ENCODE measurements around the gene RRAD.
A peak's percentile ranks its signal among the peaks of the same experiment; 100 is the strongest.
"Not testable (repeated sequence)": the region's sequence is repeated elsewhere in the genome, so short reads cannot be mapped to it uniquely, and the experiment has no call there.

The RRAD gene

GRCh38 chr16:66900721-66901441 lies 24.5 kb downstream of the RRAD start:
- DNase-seq (ENCODE audit: low spot score), result no peak

GRCh38 chr16:66899945-66900710 lies 25.2 kb downstream of the RRAD start:
- DNase-seq (ENCODE audit: low spot score), result no peak

- no peak for DNase-seq (ENCODE audit: low spot score)
Observed at GRCh38 chr16:66899310-66899944, 25.9 kb downstream of the RRAD start.

- no peak for DNase-seq (ENCODE audit: low spot score)
Observed at GRCh38 chr16:66898933-66899309, 26.4 kb downstream of the RRAD start.

- DNase-seq (ENCODE audit: low spot score), result no peak
Observed at GRCh38 chr16:66898207-66898606, 27.1 kb downstream of the RRAD start.

GRCh38 chr16:66896682-66897081 lies 28.7 kb downstream of the RRAD start:
- not testable (repeated sequence) for DNase-seq (ENCODE audit: low spot score)

- DNase-seq (ENCODE audit: low spot score), result no peak
Observed at GRCh38 chr16:66895999-66896398, 29.3 kb downstream of the RRAD start.

GRCh38 chr16:66895689-66895979 lies 29.7 kb downstream of the RRAD start:
- no peak for DNase-seq (ENCODE audit: low spot score)

- peak; percentile 58 for DNase-seq (ENCODE audit: low spot score)
Observed at GRCh38 chr16:66894948-66895688, 30.2 kb downstream of the RRAD start.

GRCh38 chr16:66894055-66894454 lies 31.3 kb downstream of the RRAD start:
- no peak for DNase-seq (ENCODE audit: low spot score)

- DNase-seq (ENCODE audit: low spot score), result no peak
Observed at GRCh38 chr16:66891797-66892196, 33.5 kb downstream of the RRAD start.

GRCh38 chr16:66891360-66891759 lies 34.0 kb downstream of the RRAD start:
- DNase-seq (ENCODE audit: low spot score), result no peak

- no peak for DNase-seq (ENCODE audit: low spot score)
Observed at GRCh38 chr16:66890799-66891198, 34.5 kb downstream of the RRAD start.

- DNase-seq (ENCODE audit: low spot score), result no peak
Observed at GRCh38 chr16:66889622-66890021, 35.7 kb downstream of the RRAD start.

GRCh38 chr16:66888647-66889615 lies 36.4 kb downstream of the RRAD start:
- no peak for DNase-seq (ENCODE audit: low spot score)

- DNase-seq (ENCODE audit: low spot score), result no peak
Observed at GRCh38 chr16:66886914-66887313, 38.4 kb downstream of the RRAD start.

GRCh38 chr16:66886321-66886720 lies 39.0 kb downstream of the RRAD start:
- DNase-seq (ENCODE audit: low spot score), result no peak

GRCh38 chr16:66885491-66885890 lies 39.8 kb downstream of the RRAD start:
- no peak for DNase-seq (ENCODE audit: low spot score)

- no peak for DNase-seq (ENCODE audit: low spot score)
Observed at GRCh38 chr16:66882702-66883101, 42.6 kb downstream of the RRAD start.

GRCh38 chr16:66881964-66882508 lies 43.3 kb downstream of the RRAD start:
- no peak for DNase-seq (ENCODE audit: low spot score)

GRCh38 chr16:66881560-66881959 lies 43.8 kb downstream of the RRAD start:
- no peak for DNase-seq (ENCODE audit: low spot score)
